SK-N-SH treated with all-trans-retinoic acid at 6 μM for 48 hours (cell line): ENCODE results near the gene TOR1AIP1.

Experiments used
- CSRNP3 ChIP-seq: fragments of 250-450 bp; sonication (Bioruptor Pico); IDR thresholded peaks from 2 replicates; pipeline ENCODE4 v1.5.1; 2021; ENCODE audit warnings: mild to moderate bottlenecking, moderate library complexity
- PATZ1 ChIP-seq: fragments of 250-450 bp; sonication (Bioruptor Pico); IDR thresholded peaks from 2 replicates; pipeline ENCODE4 v1.8.0; 2020; ENCODE audit warnings: mild to moderate bottlenecking, moderate library complexity, borderline replicate concordance
- POU6F1 ChIP-seq: fragments of 250-450 bp; sonication (Bioruptor Pico); IDR thresholded peaks from 2 replicates; pipeline ENCODE4 v1.8.0; 2021; ENCODE audit warnings: low read depth, mild to moderate bottlenecking, moderate library complexity, borderline replicate concordance
- RARB ChIP-seq: fragments of 250-450 bp; sonication (Bioruptor Pico); IDR thresholded peaks from 2 replicates; pipeline ENCODE4 v1.8.0; 2021; ENCODE audit warnings: mild to moderate bottlenecking, moderate library complexity
- ZC3H10 ChIP-seq: fragments of 250-450 bp; sonication (Bioruptor Pico); IDR thresholded peaks from 2 replicates; pipeline ENCODE4 v1.5.1; 2021; ENCODE audit warnings: mild to moderate bottlenecking, moderate library complexity
- ZNF8 ChIP-seq: fragments of 450-650 bp; formaldehyde crosslinking; IDR thresholded peaks from 2 replicates; pipeline ENCODE4 v1.5.0; 2020; ENCODE audit warnings: mild to moderate bottlenecking, moderate library complexity

- TF ChIP-seq POU6F1 (CRISPR knock-in tag) (no peak), ZNF8 (CRISPR knock-in tag) (no peak), PATZ1 (no peak), RARB (CRISPR knock-in tag) (no peak), CSRNP3 (no peak), ZC3H10 (no peak)
These were observed 84.5 kb downstream of the TOR1AIP1 start for GRCh38 chr1:179966551-179966950.
